Inferior parietal cortex (tissue), 1 donor: ENCODE results near the gene TBC1D7.

Experiments used
- DNase-seq: peaks from one replicate; pipeline ENCODE4 v3.0.0-alpha.2; 2016; ENCODE audit errors: extremely low spot score

TBC1D7 gene

GRCh38 chr6:13272131-13273046 is 55.9 kb downstream of the TBC1D7 start:
- no peak for DNase-seq

GRCh38 chr6:13268913-13269518 is 59.3 kb downstream of the TBC1D7 start:
- DNase-seq: no peak

- DNase-seq: no peak
Observed at GRCh38 chr6:13267142-13267651, 61.1 kb downstream of the TBC1D7 start.

GRCh38 chr6:13263669-13264068 is 64.7 kb downstream of the TBC1D7 start:
- DNase-seq: no peak

GRCh38 chr6:13262302-13263230 is 65.8 kb downstream of the TBC1D7 start:
- DNase-seq: no peak

GRCh38 chr6:13261464-13261994 is 66.8 kb downstream of the TBC1D7 start:
- DNase-seq: no peak

- no peak for DNase-seq
Observed at GRCh38 chr6:13260831-13261230, 67.5 kb downstream of the TBC1D7 start.

GRCh38 chr6:13260101-13260598 is 68.2 kb downstream of the TBC1D7 start:
- no peak for DNase-seq

GRCh38 chr6:13259393-13259792 is 68.9 kb downstream of the TBC1D7 start:
- no peak for DNase-seq

- DNase-seq: no peak
Observed at GRCh38 chr6:13256266-13257001, 71.9 kb downstream of the TBC1D7 start.
